ENCODE data around the gene EFHC1.

Gene EFHC1

GRCh38 chr6:52409499-52409898, 10.6 kb upstream of the EFHC1 start:
- TF ChIP-seq CTCF (IDR thresholded peaks at IDR 0.05; ENCODE audit: low read depth, low read length, missing control alignments): no peak
- DNase-seq (ENCODE audit: extremely low read depth, low read depth): no peak
- no peak overlapping the region for H3K4me3 ChIP-seq (replicated peaks; ENCODE audit: low read depth, low read length)

- H3K4me3 ChIP-seq (replicated peaks; ENCODE audit: low read depth, low read length): no peak overlapping the region
- no peak for DNase-seq (ENCODE audit: extremely low read depth, low read depth)
- no peak for TF ChIP-seq CTCF (IDR thresholded peaks at IDR 0.05; ENCODE audit: low read depth, low read length, missing control alignments)
Observed at GRCh38 chr6:52410979-52411378, 9.2 kb upstream of the EFHC1 start.

- TF ChIP-seq CTCF (IDR thresholded peaks at IDR 0.05; ENCODE audit: low read depth, low read length, missing control alignments): no peak
- no peak overlapping the region for H3K4me3 ChIP-seq (replicated peaks; ENCODE audit: low read depth, low read length)
- DNase-seq (ENCODE audit: extremely low read depth, low read depth): no peak
Observed at GRCh38 chr6:52411911-52412310, 8.2 kb upstream of the EFHC1 start.

GRCh38 chr6:52415333-52415732, 4.8 kb upstream of the EFHC1 start:
- TF ChIP-seq CTCF (IDR thresholded peaks at IDR 0.05; ENCODE audit: low read depth, low read length, missing control alignments): no peak
- DNase-seq (ENCODE audit: extremely low read depth, low read depth): no peak
- no peak overlapping the region for H3K4me3 ChIP-seq (replicated peaks; ENCODE audit: low read depth, low read length)

- no peak for TF ChIP-seq CTCF (IDR thresholded peaks at IDR 0.05; ENCODE audit: low read depth, low read length, missing control alignments)
- H3K4me3 ChIP-seq (replicated peaks; ENCODE audit: low read depth, low read length): no peak overlapping the region
- DNase-seq (ENCODE audit: extremely low read depth, low read depth): no peak
Observed at GRCh38 chr6:52415917-52416628, 4.1 kb upstream of the EFHC1 start.

GRCh38 chr6:52416629-52417151, 3.5 kb upstream of the EFHC1 start:
- peak; percentile 50 for DNase-seq (ENCODE audit: extremely low read depth, low read depth)
- peak; percentile 70 for TF ChIP-seq CTCF (IDR thresholded peaks at IDR 0.05; ENCODE audit: low read depth, low read length, missing control alignments)
- H3K4me3 ChIP-seq (replicated peaks; ENCODE audit: low read depth, low read length): no peak overlapping the region

Measured in HFF-Myc (cell line).